K562 (cell line): ENCODE data around the gene OVCA2. TPM values are rescaled to one million over a fixed set of nuclear protein-coding genes. Genes with fewer than 3 reads are reported as not detected.

Source experiments
- ATAC-seq: fragments of 200-7000 bp; cut with Tn5 transposase; 3 replicates; pipeline ENCODE4 v1.9.1; 2020; ENCODE audit warnings: moderate library complexity
- BruUV-seq: library from RNA; stranded (reverse); fragments of 400-500 nt; replicated peaks from 2 replicates; lab custom pipeline; 2021; lab: Mats Ljungman, UMichigan
- CTCF ChIA-PET: fragments of 300-600 bp; formaldehyde crosslinking; extraction: SDS; loops from one replicate; lab custom pipeline; 2021; ENCODE audit warnings: low intra/inter-chr PET ratio; lab: Yijun Ruan, JAX
- POLR2A ChIA-PET: fragments of 300-600, 350-650 bp; sonication (Branson Sonifier 250); formaldehyde crosslinking; extraction: SDS; loops from one replicate; lab custom pipeline; 2021; ENCODE audit warnings: antibody characterized with exemption, inconsistent platforms; lab: Yijun Ruan, JAX
- DNase-seq, 4 experiments: peaks; one replicate each; pipeline versions ENCODE4 v3.0.0 to v3.0.0-alpha.2; 2011 to 2018; ENCODE audit warnings: low spot score in 3 of 4, mixed read lengths in 3 of 4; ENCODE audit errors: extremely low read depth in 1 of 4
- FAIRE-seq: peaks from 2 replicates; lab custom pipeline; 2011; peaks lifted over from hg19 to GRCh38; lab: Jason Lieb, UNC
- H2AFZ ChIP-seq: 2 replicates; pipeline ENCODE4 v1.6.0; 2011; ENCODE audit warnings: low read depth, low read length, control low read depth, inconsistent platforms
- H3K27ac ChIP-seq: fragments of 200-600 bp; 3 replicates; pipeline ENCODE4 v1.8.0; 2011; ENCODE audit warnings: low read depth, mild to moderate bottlenecking, control low read depth, inconsistent platforms, low read length, moderate library complexity, mixed read lengths; ENCODE audit errors: extremely low read depth
- H3K27me3 ChIP-seq, 2 experiments: fragments of 300-600 bp in 1 of 2; 2 replicates in 1 of 2; 3 replicates in 1 of 2; pipeline versions ENCODE4 v1.6.0 to v1.8.0; 2011; ENCODE audit warnings: inconsistent platforms in 2 of 2, low read length in 2 of 2, mild to moderate bottlenecking in 1 of 2, mixed read lengths in 1 of 2, moderate library complexity in 1 of 2; ENCODE audit not compliant: control insufficient read depth in 2 of 2, insufficient read depth in 2 of 2
- H3K36me3 ChIP-seq: fragments of 300-600 bp; 3 replicates; pipeline ENCODE4 v1.8.0; 2011; ENCODE audit warnings: mild to moderate bottlenecking, low read length, inconsistent platforms; ENCODE audit not compliant: control insufficient read depth, insufficient read depth
- H3K4me1 ChIP-seq, 2 experiments: fragments of 200-600 bp in 1 of 2; replicated peaks in 1 of 2; 2 replicates in 1 of 2; 3 replicates in 1 of 2; pipeline versions ENCODE4 v1.5.1 to v1.8.0; 2011; ENCODE audit warnings: inconsistent platforms in 2 of 2, low read length in 2 of 2, mild to moderate bottlenecking in 1 of 2, mixed read lengths in 1 of 2, moderate library complexity in 1 of 2; ENCODE audit not compliant: control insufficient read depth in 2 of 2, insufficient read depth in 2 of 2
- H3K4me2 ChIP-seq: 2 replicates; pipeline ENCODE4 v1.6.1; 2011; ENCODE audit warnings: low read length, control low read depth, inconsistent platforms, mixed read lengths; ENCODE audit not compliant: insufficient read depth
- H3K4me3 ChIP-seq: fragments of 200-600 bp; sonication (generic), shearing (Covaris generic); 2 replicates; pipeline ENCODE4 v1.5.1; 2016; ENCODE audit warnings: control low read depth, inconsistent platforms
- H3K79me2 ChIP-seq: fragments of 200-600 bp; 3 replicates; pipeline ENCODE4 v1.8.0; 2011; ENCODE audit warnings: low read length, inconsistent platforms; ENCODE audit not compliant: control insufficient read depth, insufficient read depth
- H3K9ac ChIP-seq, 2 experiments: 2 replicates each; pipeline versions ENCODE4 v1.6.0 to v1.6.1; 2011; ENCODE audit warnings: low read depth in 2 of 2, low read length in 2 of 2, control low read depth in 1 of 2, inconsistent platforms in 1 of 2, mild to moderate bottlenecking in 1 of 2, mixed read lengths in 1 of 2; ENCODE audit not compliant: insufficient read depth in 1 of 2
- H3K9me1 ChIP-seq: one replicate; pipeline ENCODE4 v1.6.0; 2011; ENCODE audit warnings: inconsistent platforms, mild to moderate bottlenecking, low read length, moderate library complexity; ENCODE audit not compliant: control insufficient read depth, insufficient read depth
- H3K9me3 ChIP-seq: replicated peaks from 2 replicates; pipeline ENCODE4 v1.5.1; 2011; ENCODE audit warnings: low read depth, low read length, inconsistent platforms; ENCODE audit not compliant: control insufficient read depth, insufficient read depth
- H4K20me1 ChIP-seq: replicated peaks from 2 replicates; pipeline ENCODE4 v1.6.1; 2011; ENCODE audit warnings: low read length, inconsistent platforms, mixed read lengths; ENCODE audit not compliant: control insufficient read depth, insufficient read depth
- ARHGAP35 ChIP-seq: fragments of 450-650 bp; IDR thresholded peaks from 2 replicates; pipeline ENCODE4 v1.6.1; 2018; ENCODE audit not compliant: partially characterized antibody
- ERF ChIP-seq: fragments of 450-650 bp; formaldehyde crosslinking; IDR thresholded peaks from 2 replicates; pipeline ENCODE4 v1.4.0; 2020; ENCODE audit warnings: mild to moderate bottlenecking, mixed read lengths
- GTF2A2 ChIP-seq: IDR thresholded peaks from 2 replicates; pipeline ENCODE4 v1.6.1; 2016; ENCODE audit warnings: mild to moderate bottlenecking, missing genetic modification characterization, missing compliant biosample characterization
- ILF3 ChIP-seq: fragments of 450-650 bp; IDR thresholded peaks from 2 replicates; pipeline ENCODE4 v1.6.1; 2018; ENCODE audit warnings: antibody characterized with exemption, mild to moderate bottlenecking, moderate library complexity, borderline replicate concordance
- MNT ChIP-seq, 2 experiments: fragments of 450-650 bp; conservative IDR thresholded peaks; 2 replicates each; pipeline ENCODE4 v1.6.1; 2017; ENCODE audit warnings: mild to moderate bottlenecking in 2 of 2, moderate library complexity in 2 of 2
- MTA1 ChIP-seq: fragments of 450-650 bp; IDR thresholded peaks from 2 replicates; pipeline ENCODE4 v1.6.1; 2017; ENCODE audit warnings: borderline replicate concordance
- MYNN ChIP-seq, 2 experiments: sonication (generic); formaldehyde crosslinking in 1 of 2; IDR thresholded peaks; 2 replicates each; pipeline versions ENCODE4 v1.5.0 to v1.6.1; 2016 to 2020; ENCODE audit warnings: antibody characterized with exemption in 1 of 2, missing genetic modification reagents in 1 of 2
- NCOA6 ChIP-seq: fragments of 450-650 bp; IDR thresholded peaks from 2 replicates; pipeline ENCODE4 v1.6.1; 2017; ENCODE audit warnings: mild to moderate bottlenecking
- PRMT5 ChIP-seq: sonication (generic); formaldehyde crosslinking; IDR thresholded peaks from 2 replicates; pipeline ENCODE4 v1.5.0; 2020; ENCODE audit warnings: missing genetic modification reagents
- RBM15 ChIP-seq: fragments of 200-400 bp; formaldehyde crosslinking; IDR thresholded peaks from 2 replicates; pipeline ENCODE4 v1.6.1; 2018; ENCODE audit warnings: mild to moderate bottlenecking, low read length, moderate library complexity; ENCODE audit not compliant: insufficient read depth
- RHOXF2B ChIP-seq: fragments of 250-450 bp; sonication (Bioruptor Pico); conservative IDR thresholded peaks from 2 replicates; pipeline ENCODE4 v1.5.1; 2021
- ZNF583 ChIP-seq: fragments of 250-450 bp; sonication (Bioruptor Pico); IDR thresholded peaks from 2 replicates; pipeline ENCODE4 v1.4.0; 2020
- WGBS: fragments of 100-300 bp; shearing (Covaris generic); methylation state at CpG from one replicate; pipeline ENCODE4 v1.1.6; 2016; ENCODE audit warnings: low coverage, mixed read lengths; ENCODE audit not compliant: insufficient coverage; ENCODE audit errors: missing lambda C conversion rate; 5-methylcytosine and 5-hydroxymethylcytosine counted together
- in situ Hi-C: fragments of 300-500 bp; cut with MboI; formaldehyde crosslinking; loops from 4 replicates; pipeline ENCODE4 v1.15.0; 2018; ENCODE audit warnings: inconsistent platforms, mixed read lengths
- intact Hi-C: fragments of 100-400 bp; cut with micrococcal nuclease; formaldehyde crosslinking; loops from 2 replicates; pipeline ENCODE4 v1.14.2; 2022
- polyA plus RNA-seq, 8 experiments: library from polyadenylated mRNA; depleted of rRNA in 4 of 8; stranded (reverse) in 5 of 8; unstranded in 3 of 8; fragments of >200 nt; fragmentation: Nextera tagmentation in 2 of 8; fragmentation: Illumina TruSeq in 1 of 8; extraction: Ambion mirVana in 2 of 8; extraction: Trizol in 1 of 8; gene quantifications; 2 replicates each; pipeline versions ENCODE4 v1.2.1 to v1.2.3, GENCODE V29; 2011 to 2014; ENCODE audit warnings: inconsistent platforms in 1 of 8, missing spikeins in 1 of 8
- total RNA-seq, 7 experiments: library from RNA; depleted of rRNA in 6 of 7; stranded (reverse); fragments of >200 nt in 6 of 7; fragmentation: Illumina TruSeq in 2 of 7; extraction: Trizol in 2 of 7; gene quantifications; 2 replicates each; pipeline versions ENCODE4 v1.2.1 to v1.2.3, GENCODE V29; 2011 to 2021; ENCODE audit warnings: low replicate concordance in 1 of 7

The OVCA2 gene
- total and polyA plus RNA-seq, 9 of the 15 experiments (the other 6 are each of a cell fraction or from before 2014, with no cell fraction given) = 3.0 to 23.7 (median 14.1) TPM

DNA sequence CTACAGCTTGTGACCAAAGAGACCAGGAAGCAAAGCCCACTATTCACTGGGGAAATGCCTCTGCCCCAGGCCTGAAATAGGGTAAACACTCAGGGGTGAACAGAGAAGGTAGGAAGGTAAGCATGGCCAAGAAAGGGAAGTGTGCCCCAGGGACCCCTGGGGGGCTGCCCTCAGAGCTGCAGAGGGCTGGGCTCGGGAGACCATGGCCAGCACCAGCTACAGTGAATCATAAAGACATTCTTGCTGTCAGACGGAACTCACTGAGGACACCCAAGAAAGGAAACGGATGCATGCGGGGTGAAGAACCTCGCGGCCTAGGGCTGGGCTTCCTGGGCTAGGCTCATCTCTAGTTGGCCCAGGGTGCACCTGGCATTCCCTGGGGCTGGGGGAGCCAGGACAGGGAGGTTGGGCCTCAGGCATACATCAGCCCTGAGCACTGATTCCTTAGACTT, 22.7 kb downstream of the OVCA2 start:
- Histone ChIP-seq H3K27ac (no peak overlapping the region), H3K9ac (no peak overlapping the region)
- no TSS peak for BruUV-seq

More for the DNA sequence above, 22.7 kb downstream of the OVCA2 start:
- FAIRE-seq (no peak), ATAC-seq (no peak; the same call in 2 of the 3 replicates), DNase-seq (no peak)
- intact Hi-C loops (no loop called here), in situ Hi-C loops (loop anchor here (10.0 kb wide), 1 partner anchor 180 kb away; no protein-coding TSS in a partner anchor)
- Histone ChIP-seq H2AFZ (no peak overlapping the region), H3K4me2 (no peak overlapping the region), H3K79me2 (no peaks in the 10 kb centered on the region), H3K9me3 (no peaks in the 10 kb centered on the region), H3K36me3 (peaks cover 16% of the 10 kb centered on the region; the same call in 2 of the 3 replicates), H4K20me1 (no peaks in the 10 kb centered on the region), H3K4me1 (peaks cover 0 to 21% of the 10 kb centered on the region in 2 experiments; a peak in 2 of 5 replicates), H3K4me3 (no peak overlapping the region), H3K27me3 (no peaks in the 10 kb centered on the region), H3K9me1 (no peaks in the 10 kb centered on the region)
- CTCF ChIA-PET = no interaction called here
- POLR2A ChIA-PET = interaction anchor here (1.0 kb wide), 1 partner anchor 13 kb away, joined by 3 read pairs; no protein-coding TSS in a partner anchor
- TF ChIP-seq RBM15 (no peak), NCOA6 (no peak), MNT (conservative IDR thresholded peaks at IDR 0.05) (no peak), ARHGAP35 (no peak), GTF2A2 (tag) (no peak), MYNN (IDR thresholded peaks at IDR 0.05) (no peak), MYNN (CRISPR knock-in tag; IDR thresholded peaks at IDR 0.05) (no peak), ZNF583 (CRISPR knock-in tag) (no peak), ERF (no peak), MTA1 (no peak), PRMT5 (CRISPR knock-in tag) (no peak), ILF3 (no peak), RHOXF2B (CRISPR knock-in tag) (no peak)
- 80% methylated on average over 3 of the region's 6 CpGs for WGBS
